K562 (cell line): ENCODE measurements around the gene ZKSCAN5. TPM values are rescaled to one million over a fixed set of nuclear protein-coding genes. Genes with fewer than 3 reads are reported as not detected.

ENCODE experiments used
- AFF1 ChIP-seq, 2 experiments: fragments of 450-650 bp; IDR thresholded peaks; 2 replicates each; pipeline ENCODE4 v1.6.1; 2018; ENCODE audit warnings: mild to moderate bottlenecking in 2 of 2, low read depth in 1 of 2; ENCODE audit not compliant: partially characterized antibody in 2 of 2
- ARHGAP35 ChIP-seq: fragments of 450-650 bp; IDR thresholded peaks from 2 replicates; pipeline ENCODE4 v1.6.1; 2018; ENCODE audit not compliant: partially characterized antibody
- CLOCK ChIP-seq: fragments of 250-450 bp; sonication (Bioruptor Pico); IDR thresholded peaks from 2 replicates; pipeline ENCODE4 v1.4.0; 2020; ENCODE audit warnings: mild to moderate bottlenecking, moderate library complexity, borderline replicate concordance
- GATA2 ChIP-seq: sonication (generic); formaldehyde crosslinking; IDR thresholded peaks from 2 replicates; pipeline ENCODE4 v1.4.0; 2020; ENCODE audit warnings: mild to moderate bottlenecking, missing genetic modification reagents
- HCFC1 ChIP-seq: IDR thresholded peaks from 2 replicates; pipeline ENCODE4 v1.6.1; 2012; ENCODE audit warnings: low read depth, low read length, improper control_type of control experiment
- KLF1 ChIP-seq: fragments of 450-650 bp; IDR thresholded peaks from 2 replicates; pipeline ENCODE4 v1.6.1; 2016; ENCODE audit warnings: missing genetic modification characterization, missing compliant biosample characterization
- MBD2 ChIP-seq: sonication (generic); IDR thresholded peaks from 2 replicates; pipeline ENCODE4 v1.6.1; 2016; ENCODE audit warnings: low read depth, borderline replicate concordance
- MITF ChIP-seq: IDR thresholded peaks from 2 replicates; pipeline ENCODE4 v1.6.1; 2014; ENCODE audit warnings: antibody characterized with exemption
- NR2C2 ChIP-seq, 2 experiments: fragments of 200-800 bp in 1 of 2; sonication (Bioruptor generic) in 1 of 2; sonication (generic) in 1 of 2; formaldehyde crosslinking in 1 of 2; IDR thresholded peaks; 2 replicates each; pipeline versions ENCODE4 v1.6.1 to v1.8.0; 2016 to 2022; ENCODE audit warnings: mild to moderate bottlenecking in 1 of 2, missing compliant biosample characterization in 1 of 2, missing genetic modification characterization in 1 of 2, missing genetic modification reagents in 1 of 2
- WHSC1 ChIP-seq: IDR thresholded peaks from one replicate; pipeline ENCODE4 v1.6.1; 2012; ENCODE audit warnings: low read length, control low read depth, inconsistent platforms
- ZNF23 ChIP-seq: fragments of 250-450 bp; sonication (Bioruptor Pico); IDR thresholded peaks from 2 replicates; pipeline ENCODE4 v1.4.0; 2020; ENCODE audit warnings: mild to moderate bottlenecking
- ZNF324 ChIP-seq: fragments of 250-450 bp; sonication (Bioruptor Pico); IDR thresholded peaks from 2 replicates; pipeline ENCODE4 v1.4.0; 2020; ENCODE audit warnings: mild to moderate bottlenecking
- ZNF583 ChIP-seq: fragments of 250-450 bp; sonication (Bioruptor Pico); IDR thresholded peaks from 2 replicates; pipeline ENCODE4 v1.4.0; 2020
- ZNF592 ChIP-seq: fragments of 450-650 bp; IDR thresholded peaks from 2 replicates; pipeline ENCODE4 v1.6.1; 2017; ENCODE audit warnings: antibody characterized with exemption, mild to moderate bottlenecking
- ZNF717 ChIP-seq: fragments of 250-450 bp; sonication (Bioruptor Pico); IDR thresholded peaks from 2 replicates; pipeline ENCODE4 v1.5.0; 2021
- polyA plus RNA-seq, 8 experiments: library from polyadenylated mRNA; depleted of rRNA in 4 of 8; stranded (reverse) in 5 of 8; unstranded in 3 of 8; fragments of >200 nt; fragmentation: Nextera tagmentation in 2 of 8; fragmentation: Illumina TruSeq in 1 of 8; extraction: Ambion mirVana in 2 of 8; extraction: Trizol in 1 of 8; gene quantifications; 2 replicates each; pipeline versions ENCODE4 v1.2.1 to v1.2.3, GENCODE V29; 2011 to 2014; ENCODE audit warnings: inconsistent platforms in 1 of 8, missing spikeins in 1 of 8
- total RNA-seq, 7 experiments: library from RNA; depleted of rRNA in 6 of 7; stranded (reverse); fragments of >200 nt in 6 of 7; fragmentation: Illumina TruSeq in 2 of 7; extraction: Trizol in 2 of 7; gene quantifications; 2 replicates each; pipeline versions ENCODE4 v1.2.1 to v1.2.3, GENCODE V29; 2011 to 2021; ENCODE audit warnings: low replicate concordance in 1 of 7

Gene ZKSCAN5
- total and polyA plus RNA-seq, 9 of the 15 experiments (the other 6 are each of a cell fraction or from before 2014, with no cell fraction given), result 4.2 to 19.0 (median 15.0) TPM

DNA sequence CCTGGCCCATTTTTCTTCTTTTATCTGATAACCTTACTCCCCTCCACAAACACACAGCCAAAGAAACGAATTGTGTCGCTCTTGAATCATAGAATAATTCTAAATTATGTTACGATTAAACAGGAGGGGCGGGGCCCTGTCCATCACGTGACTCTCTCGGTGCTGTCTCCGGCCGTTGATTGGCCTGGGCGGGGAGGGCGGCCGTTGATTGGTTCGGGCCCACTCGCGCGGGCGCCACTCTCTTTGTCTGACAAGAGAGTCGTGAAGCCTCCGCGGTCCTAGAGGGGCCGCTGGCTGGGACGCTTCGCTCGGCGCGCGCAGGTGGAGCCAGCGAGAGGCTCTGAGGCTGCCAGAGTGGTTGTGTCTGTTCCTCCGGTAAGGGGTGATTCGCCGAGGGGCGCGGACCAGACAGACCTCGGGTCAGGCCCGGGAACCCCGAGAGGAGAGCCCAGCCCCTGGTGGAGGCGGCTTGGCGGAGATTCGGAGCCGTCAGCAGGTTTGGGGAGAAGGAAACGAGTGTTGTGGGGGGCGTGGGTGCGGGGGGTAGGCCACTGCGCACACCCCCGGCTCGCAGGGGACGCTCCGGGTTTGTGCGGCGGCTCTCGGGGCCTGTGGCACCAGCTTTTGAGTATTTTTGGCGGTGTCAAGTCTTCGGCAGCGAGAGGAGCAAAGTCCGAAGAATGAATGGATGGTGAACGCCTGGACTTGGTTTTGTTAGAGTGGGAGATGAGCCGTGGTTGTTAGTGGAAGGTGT lies 31.7 kb upstream of the ZKSCAN5 start, which contains the start of gene ZNF789 (continued):
- TF ChIP-seq AFF1 (IDR thresholded peaks at IDR 0.05; ENCODE audit: low read depth in 1 of 2, partially characterized antibody in 2 of 2) (no peak), HCFC1 (peak; percentile 69), ZNF23 (CRISPR knock-in tag) (no peak), GATA2 (0 out of 2 replicates have a peak, but pooled peaks have one; percentile 5), ZNF324 (CRISPR knock-in tag) (no peak), ZNF592 (no peak), KLF1 (tag) (no peak), ZNF717 (CRISPR knock-in tag) (no peak), WHSC1 (no peak), MBD2 (peak; percentile 82), NR2C2 (CRISPR knock-in tag; IDR thresholded peaks at IDR 0.05) (no peak), NR2C2 (tag; IDR thresholded peaks at IDR 0.05) (no peak), ZNF583 (CRISPR knock-in tag) (peak; percentile 70; the same call in 1 of the 2 replicates), CLOCK (CRISPR knock-in tag) (0 out of 2 replicates have a peak, but pooled peaks have one; percentile 34), ARHGAP35 (no peak), MITF (peak; percentile 51; the same call in 1 of the 2 replicates)
